Measurements from ENCODE around the gene MATN1. TPM values are rescaled to one million over a fixed set of nuclear protein-coding genes. Genes with fewer than 3 reads are reported as not detected.
"Not testable (repeated sequence)": the region's sequence is repeated elsewhere in the genome, so short reads cannot be mapped to it uniquely, and the experiment has no call there.

Gene MATN1
- polyA plus RNA-seq, 2 of the 4 experiments (the other 2 are of a cell fraction): 0.05 to 0.17 TPM

DNA sequence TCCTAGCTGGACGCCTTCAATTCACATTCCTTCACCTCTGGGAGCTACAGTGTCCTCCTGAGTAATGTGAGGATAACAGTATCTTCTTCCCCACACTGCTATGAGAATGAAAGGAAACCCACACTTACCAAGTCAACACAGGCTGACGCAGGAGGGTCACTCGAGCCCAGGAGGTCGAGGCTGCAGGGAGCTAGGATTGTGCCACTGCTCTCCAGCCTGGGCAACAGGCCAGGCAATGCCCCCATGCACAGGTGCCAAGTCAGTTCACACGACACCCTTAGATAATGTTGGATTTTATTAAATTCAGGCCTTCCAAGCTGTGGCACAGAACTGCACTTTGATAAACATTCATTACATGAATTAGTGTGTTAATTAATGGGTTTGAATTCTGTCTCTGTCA, 31.9 kb downstream of the MATN1 start (continued):
- TF ChIP-seq, protein P1, sequence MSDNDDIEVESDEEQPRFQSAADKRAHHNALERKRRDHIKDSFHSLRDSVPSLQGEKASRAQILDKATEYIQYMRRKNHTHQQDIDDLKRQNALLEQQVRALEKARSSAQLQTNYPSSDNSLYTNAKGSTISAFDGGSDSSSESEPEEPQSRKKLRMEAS (IDR thresholded peaks at IDR 0.05): no peak
- TF ChIP-seq, protein P2, sequence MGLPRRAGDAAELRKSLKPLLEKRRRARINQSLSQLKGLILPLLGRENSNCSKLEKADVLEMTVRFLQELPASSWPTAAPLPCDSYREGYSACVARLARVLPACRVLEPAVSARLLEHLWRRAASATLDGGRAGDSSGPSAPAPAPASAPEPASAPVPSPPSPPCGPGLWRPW (IDR thresholded peaks at IDR 0.05): no peak
- TF ChIP-seq RAD21 (conservative IDR thresholded peaks at IDR 0.05 in 1 of 2, IDR thresholded peaks at IDR 0.05 in 1 of 2): no peak
- TF ChIP-seq NR3C1 (IDR thresholded peaks at IDR 0.05): no peak
- no peak for TF ChIP-seq KDM1A (IDR thresholded peaks at IDR 0.05; ENCODE audit: low read depth)

DNA sequence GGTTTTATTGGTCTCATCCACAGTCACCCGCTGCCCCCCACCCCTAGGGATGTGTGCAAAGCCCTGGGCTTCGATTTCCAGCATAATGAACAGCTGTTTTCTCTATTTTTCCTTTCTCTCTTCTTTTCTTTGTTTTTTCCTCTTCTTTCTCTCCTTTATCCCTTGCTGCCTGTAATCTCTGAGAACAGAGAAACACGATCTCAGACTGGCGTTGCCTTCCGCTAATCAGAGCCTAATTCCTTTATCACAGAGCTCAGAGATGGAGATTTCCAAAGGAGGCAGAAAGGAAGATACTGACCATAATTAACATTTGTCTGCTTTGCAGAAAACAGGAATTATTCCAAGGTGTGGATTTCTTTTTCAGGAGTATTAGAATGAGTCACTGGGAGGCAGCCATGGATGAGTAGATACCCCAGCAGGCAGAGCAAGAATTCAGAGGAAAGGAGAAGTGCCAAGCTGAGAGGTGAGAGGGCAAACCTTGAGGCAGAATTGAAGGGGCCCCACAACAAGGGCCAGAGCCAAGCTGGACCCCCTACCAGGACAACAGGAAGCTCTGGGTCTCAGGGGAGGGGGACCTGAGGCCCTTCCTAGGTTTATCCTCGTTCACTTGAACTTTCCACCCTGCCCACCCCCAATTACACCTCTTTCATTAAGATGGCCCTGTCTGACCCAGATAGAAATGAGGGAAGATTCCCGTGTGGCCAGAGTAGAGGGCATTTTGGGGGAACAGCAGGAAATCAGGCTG, 33.3 kb downstream of the MATN1 start:
- H3K4me2 ChIP-seq: no peak overlapping the region
- FAIRE-seq (no peak), ATAC-seq (no peak), DNase-seq (ENCODE audit: low read depth in 1 of 2, low spot score in 1 of 2) (no peak)
- TF ChIP-seq FOXS1 (CRISPR knock-in tag; IDR thresholded peaks at IDR 0.05): no peak
- CTCF ChIA-PET: interaction anchor here (1.2 kb wide), 1 partner anchor 18 kb away, joined by 3 read pairs; no protein-coding TSS in a partner anchor
- POLR2A ChIA-PET: no interaction called here
- H3K4me1 ChIP-seq: no peaks in the 10 kb centered on the region
- H3K27ac ChIP-seq: no peak overlapping the region
- H3K4me3 ChIP-seq: no peak overlapping the region
- H3K9me3 ChIP-seq: no peaks in the 10 kb centered on the region
- WGBS (ENCODE audit: missing lambda C conversion rate): 44% methylated on average over 7 of the region's 7 CpGs

DNA sequence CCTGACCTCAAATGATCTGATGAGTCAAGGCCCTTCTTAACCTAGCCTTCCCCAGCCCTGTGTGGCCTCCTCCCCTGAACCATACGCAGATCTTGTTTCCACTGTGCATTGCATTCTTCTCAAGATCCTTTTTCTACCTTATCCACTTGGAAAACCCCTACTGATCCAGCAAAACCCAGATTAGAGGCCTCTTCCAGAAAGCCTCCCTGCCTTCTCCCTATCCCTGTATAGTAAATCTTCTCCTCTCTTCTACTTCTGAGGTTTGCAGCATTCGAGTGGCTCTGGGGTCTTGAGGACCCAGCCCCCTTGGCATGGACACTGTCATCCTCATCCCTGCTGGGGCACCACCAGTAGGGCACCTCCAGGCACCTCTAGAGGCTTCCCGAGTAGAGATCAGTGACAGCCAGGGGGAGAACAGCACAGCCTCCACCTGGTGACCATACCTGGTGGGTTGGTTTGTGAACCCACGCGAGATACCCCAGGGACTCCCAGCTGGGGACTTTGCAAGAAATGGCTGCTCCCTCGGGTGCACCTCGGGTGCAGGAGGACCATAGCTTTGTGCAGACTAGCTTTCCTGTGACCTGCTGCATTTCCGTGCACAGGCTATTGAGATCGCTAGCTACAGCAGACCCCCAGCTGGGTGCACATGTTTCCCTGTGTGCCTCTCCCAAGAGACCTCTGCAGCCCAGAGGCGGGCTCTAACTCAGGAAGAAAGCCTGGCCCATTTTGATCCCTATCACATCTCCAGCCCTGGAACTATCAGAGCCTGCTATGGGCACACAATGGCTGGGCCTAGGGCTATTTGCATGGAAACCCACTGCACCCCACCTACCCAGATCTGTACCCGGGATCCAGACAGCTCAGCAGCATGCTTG, 34.2 kb downstream of the MATN1 start:
- ATAC-seq (no peak), FAIRE-seq (no peak), DNase-seq (ENCODE audit: low read depth in 1 of 2, low spot score in 1 of 2) (no peak)
- TF ChIP-seq HOXA7 (CRISPR knock-in tag; IDR thresholded peaks at IDR 0.05): no peak
- no peak for TF ChIP-seq MAZ (IDR thresholded peaks at IDR 0.05; ENCODE audit: borderline replicate concordance, low read depth, low read length)
- TF ChIP-seq HOXB13 (CRISPR knock-in tag; IDR thresholded peaks at IDR 0.05; ENCODE audit: low read depth): no peak
- no peak for TF ChIP-seq EHMT2 (IDR thresholded peaks at IDR 0.05; ENCODE audit: low read depth)
- TF ChIP-seq HOXB5 (CRISPR knock-in tag; IDR thresholded peaks at IDR 0.05): no peak
- no peak for TF ChIP-seq RARB (CRISPR knock-in tag; IDR thresholded peaks at IDR 0.05)
- no peak for TF ChIP-seq SMC3 (IDR thresholded peaks at IDR 0.05)
- no peak for TF ChIP-seq POLR2AphosphoS2 (conservative IDR thresholded peaks at IDR 0.05; ENCODE audit: low read length)
- TF ChIP-seq SREBF2 (IDR thresholded peaks at IDR 0.05): no peak
- TF ChIP-seq PHF8 (IDR thresholded peaks at IDR 0.05; ENCODE audit: borderline replicate concordance, low read depth): no peak
- TF ChIP-seq CBX8 (IDR thresholded peaks at IDR 0.05): no peak
- no peak for TF ChIP-seq KDM5A (IDR thresholded peaks at IDR 0.05)
- Histone ChIP-seq H3K4me2 (no peak overlapping the region), H3K4me1 (no peaks in the 10 kb centered on the region), H3K27ac (no peak overlapping the region), H3K4me3 (no peak overlapping the region), H3K9me3 (no peaks in the 10 kb centered on the region)
- POLR2A ChIA-PET: no interaction called here
- WGBS (ENCODE audit: missing lambda C conversion rate): 45% methylated on average over 6 of the region's 11 CpGs
- CTCF ChIA-PET: interaction anchor here (1.2 kb wide), 1 partner anchor 19 kb away, joined by 3 read pairs; no protein-coding TSS in a partner anchor

DNA sequence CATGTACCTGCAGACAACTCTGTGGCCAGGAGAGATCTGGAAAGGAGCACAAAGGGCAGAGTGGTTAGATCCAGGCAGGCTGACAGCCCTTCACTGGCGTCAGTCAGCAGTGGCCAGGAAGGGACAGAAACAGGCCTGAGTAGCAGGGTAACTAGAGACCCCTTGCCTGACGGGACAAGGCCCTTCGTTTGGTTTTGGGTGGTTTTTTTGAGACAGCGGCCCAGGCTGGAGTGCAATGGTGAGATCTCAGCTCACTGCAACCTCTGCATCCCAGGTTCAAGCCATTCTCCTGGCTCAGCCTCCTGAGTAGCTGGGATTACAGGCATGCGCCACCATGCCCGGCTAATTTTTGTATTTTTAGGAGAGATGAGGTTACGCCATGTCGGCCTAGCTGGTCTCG, 34.9 kb downstream of the MATN1 start:
- H3K4me3 ChIP-seq; H3K4me2 ChIP-seq; H3K27ac ChIP-seq; POLR2A ChIA-PET; H3K9me3 ChIP-seq; ATAC-seq; H3K4me1 ChIP-seq; CTCF ChIA-PET; FAIRE-seq; DNase-seq (ENCODE audit: low read depth in 1 of 2, low spot score in 1 of 2): not testable (repeated sequence)
- 70% methylated on average over 9 of the region's 9 CpGs for WGBS (ENCODE audit: missing lambda C conversion rate)
